ENCODE measurements around the gene OBSCN.

DNA sequence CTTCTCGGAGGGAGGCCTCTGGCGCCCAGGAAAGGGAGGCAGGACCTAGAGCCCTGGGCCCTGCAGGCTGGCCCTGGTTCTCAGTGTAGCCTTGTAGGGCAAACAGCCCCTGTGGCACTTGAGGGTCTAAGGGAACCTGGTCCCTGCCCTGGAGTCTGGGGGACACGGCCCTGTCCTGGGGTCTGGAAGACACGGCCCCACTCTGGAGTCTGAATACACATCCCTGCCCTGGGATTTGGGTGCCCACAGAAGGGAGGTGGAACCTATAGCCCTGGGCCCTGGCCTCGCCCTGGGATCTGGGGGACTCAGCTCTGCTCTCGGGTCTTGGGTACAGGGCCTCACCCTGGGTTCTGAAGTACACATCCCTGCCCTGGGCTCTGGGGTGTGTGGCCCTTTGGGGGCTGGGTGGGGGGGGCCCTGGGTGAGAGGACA lies 97.9 kb downstream of the OBSCN start:
- TF ChIP-seq, protein P1, sequence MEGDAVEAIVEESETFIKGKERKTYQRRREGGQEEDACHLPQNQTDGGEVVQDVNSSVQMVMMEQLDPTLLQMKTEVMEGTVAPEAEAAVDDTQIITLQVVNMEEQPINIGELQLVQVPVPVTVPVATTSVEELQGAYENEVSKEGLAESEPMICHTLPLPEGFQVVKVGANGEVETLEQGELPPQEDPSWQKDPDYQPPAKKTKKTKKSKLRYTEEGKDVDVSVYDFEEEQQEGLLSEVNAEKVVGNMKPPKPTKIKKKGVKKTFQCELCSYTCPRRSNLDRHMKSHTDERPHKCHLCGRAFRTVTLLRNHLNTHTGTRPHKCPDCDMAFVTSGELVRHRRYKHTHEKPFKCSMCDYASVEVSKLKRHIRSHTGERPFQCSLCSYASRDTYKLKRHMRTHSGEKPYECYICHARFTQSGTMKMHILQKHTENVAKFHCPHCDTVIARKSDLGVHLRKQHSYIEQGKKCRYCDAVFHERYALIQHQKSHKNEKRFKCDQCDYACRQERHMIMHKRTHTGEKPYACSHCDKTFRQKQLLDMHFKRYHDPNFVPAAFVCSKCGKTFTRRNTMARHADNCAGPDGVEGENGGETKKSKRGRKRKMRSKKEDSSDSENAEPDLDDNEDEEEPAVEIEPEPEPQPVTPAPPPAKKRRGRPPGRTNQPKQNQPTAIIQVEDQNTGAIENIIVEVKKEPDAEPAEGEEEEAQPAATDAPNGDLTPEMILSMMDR (IDR thresholded peaks at IDR 0.05; ENCODE audit: low read length), result no peak
- TF ChIP-seq EZH2 (IDR thresholded peaks at IDR 0.05; ENCODE audit: borderline replicate concordance, low read length), result no peak
